HepG2 (cell line): ENCODE results near the gene SPIN1. TPM values are rescaled to one million over a fixed set of nuclear protein-coding genes. Genes with fewer than 3 reads are reported as not detected.

ENCODE experiments used
- ARID5B ChIP-seq: IDR thresholded peaks from 2 replicates; pipeline ENCODE4 v1.4.0; 2020; ENCODE audit warnings: mild to moderate bottlenecking, missing genetic modification reagents
- FOXK1 ChIP-seq: sonication (generic); formaldehyde crosslinking; IDR thresholded peaks from 2 replicates; pipeline ENCODE4 v1.4.0; 2020; ENCODE audit warnings: low read depth, missing genetic modification reagents, borderline replicate concordance
- FOXO1 ChIP-seq: sonication (generic); formaldehyde crosslinking; IDR thresholded peaks from 2 replicates; pipeline ENCODE4 v1.4.0; 2020; ENCODE audit warnings: missing genetic modification reagents
- GABPB1 ChIP-seq: IDR thresholded peaks from 2 replicates; pipeline ENCODE4 v1.6.1; 2016; ENCODE audit warnings: mild to moderate bottlenecking, missing genetic modification reagents, moderate library complexity, missing compliant biosample characterization
- GATAD1 ChIP-seq: IDR thresholded peaks from 2 replicates; pipeline ENCODE4 v1.6.1; 2016; ENCODE audit warnings: missing genetic modification reagents, missing compliant biosample characterization
- KDM2A ChIP-seq: sonication (generic); formaldehyde crosslinking; IDR thresholded peaks from 2 replicates; pipeline ENCODE4 v1.4.0; 2020; ENCODE audit warnings: low read depth, missing genetic modification reagents, borderline replicate concordance
- KLF16 ChIP-seq, 2 experiments: sonication (generic) in 1 of 2; formaldehyde crosslinking in 1 of 2; IDR thresholded peaks; 2 replicates each; pipeline versions ENCODE4 v1.6.1 to v1.8.0; 2016 to 2023; ENCODE audit warnings: missing genetic modification reagents in 2 of 2, missing compliant biosample characterization in 1 of 2
- KLF9 ChIP-seq: IDR thresholded peaks from 2 replicates; pipeline ENCODE4 v1.6.1; 2016; ENCODE audit warnings: low read depth
- KMT2B ChIP-seq: IDR thresholded peaks from 2 replicates; pipeline ENCODE4 v1.6.1; 2016; ENCODE audit warnings: missing genetic modification reagents, missing compliant biosample characterization
- MIER3 ChIP-seq: IDR thresholded peaks from 2 replicates; pipeline ENCODE4 v1.6.1; 2016; ENCODE audit warnings: missing compliant biosample characterization, borderline replicate concordance
- NFIC ChIP-seq: IDR thresholded peaks from 2 replicates; pipeline ENCODE4 v1.6.1; 2012; ENCODE audit warnings: mild to moderate bottlenecking, low read length, inconsistent platforms
- NR2F6 ChIP-seq, 2 experiments: IDR thresholded peaks; 2 replicates each; pipeline ENCODE4 v1.6.1; 2016; ENCODE audit warnings: antibody characterized with exemption in 1 of 2, mild to moderate bottlenecking in 1 of 2
- TFDP2 ChIP-seq: sonication (generic); formaldehyde crosslinking; IDR thresholded peaks from 2 replicates; pipeline ENCODE4 v1.4.0; 2020; ENCODE audit warnings: missing genetic modification reagents
- THAP7 ChIP-seq: sonication (generic); formaldehyde crosslinking; IDR thresholded peaks from 2 replicates; pipeline ENCODE4 v1.8.1; 2023; ENCODE audit warnings: mild to moderate bottlenecking, missing genetic modification reagents
- TSC22D2 ChIP-seq: sonication (generic); formaldehyde crosslinking; IDR thresholded peaks from 2 replicates; pipeline ENCODE4 v1.5.1; 2020; ENCODE audit warnings: missing genetic modification reagents, mild to moderate bottlenecking, borderline replicate concordance
- U2AF1 ChIP-seq: fragments of 200-400 bp; formaldehyde crosslinking; optimal IDR thresholded peaks from 2 replicates; pipeline ENCODE3; 2017; ENCODE audit warnings: mild to moderate bottlenecking, low read depth, low read length
- ZBTB33 ChIP-seq: sonication (generic); formaldehyde crosslinking; IDR thresholded peaks from 2 replicates; pipeline ENCODE4 v1.4.0; 2020; ENCODE audit warnings: missing genetic modification reagents
- ZMAT5 ChIP-seq: sonication (generic); formaldehyde crosslinking; IDR thresholded peaks from 2 replicates; pipeline ENCODE4 v1.5.0; 2020; ENCODE audit warnings: mild to moderate bottlenecking, low read depth, missing genetic modification reagents, borderline replicate concordance
- polyA plus RNA-seq, 8 experiments: library from polyadenylated mRNA; depleted of rRNA in 3 of 8; stranded (reverse) in 7 of 8; unstranded in 1 of 8; fragments of >200 nt; fragmentation: Illumina TruSeq in 4 of 8; extraction: Trizol in 4 of 8; gene quantifications; 2 replicates each; pipeline versions ENCODE4 v1.2.1 to v1.2.3, GENCODE V29; 2011 to 2016; ENCODE audit warnings: low read depth in 4 of 8, missing spikeins in 1 of 8, mixed read lengths in 1 of 8; ENCODE audit not compliant: insufficient read depth in 1 of 8
- total RNA-seq, 5 experiments: library from RNA; depleted of rRNA; stranded (reverse); fragments of >200 nt; fragmentation: Illumina TruSeq; extraction: Trizol; gene quantifications; 2 replicates each; pipeline ENCODE4 v1.2.3, GENCODE V29; 2016; ENCODE audit warnings: low read depth in 1 of 5

SPIN1 gene
- total and polyA plus RNA-seq, 2 of the 13 experiments (the other 11 are each of a cell fraction or from before 2014, with no cell fraction given) = 20.0 to 24.3 TPM

GRCh38 chr9:88388886-88389605 is 802 bp downstream of the SPIN1 start (continued):
- TF ChIP-seq ARID5B (CRISPR knock-in tag) = peak; percentile 38; the same call in 1 of the 2 replicates
- TF ChIP-seq ZMAT5 = no peak
- peak; percentile 40; the same call in 1 of the 2 replicates for TF ChIP-seq FOXK1 (CRISPR knock-in tag)
- peak; percentile 65; the same call in 1 of the 2 replicates for TF ChIP-seq KMT2B (CRISPR knock-in tag)
- 0 out of 2 replicates have a peak, but pooled peaks have one; percentile 7 for TF ChIP-seq TFDP2 (CRISPR knock-in tag)
- TF ChIP-seq NR2F6 (IDR thresholded peaks at IDR 0.05) = no peak
- no peak for TF ChIP-seq NR2F6 (CRISPR knock-in tag; IDR thresholded peaks at IDR 0.05)
- 0 out of 2 replicates have a peak, but pooled peaks have one; percentile 12 for TF ChIP-seq GATAD1 (CRISPR knock-in tag)
- no peak for TF ChIP-seq ZBTB33 (CRISPR knock-in tag)
- TF ChIP-seq KLF9 (CRISPR knock-in tag) = no peak
- TF ChIP-seq KDM2A = peak; percentile 84
- TF ChIP-seq GABPB1 = peak; percentile 62; the same call in 1 of the 2 replicates
- TF ChIP-seq NFIC = no peak
- no peak for TF ChIP-seq TSC22D2 (CRISPR knock-in tag)
- TF ChIP-seq U2AF1 = no peak
- peak; percentile 38; the same call in 1 of the 2 replicates for TF ChIP-seq FOXO1 (CRISPR knock-in tag)
- no peak for TF ChIP-seq MIER3 (CRISPR knock-in tag)
- TF ChIP-seq THAP7 (CRISPR knock-in tag) = no peak
- peak in 1 of 2 experiments; percentile 44; a peak in 2 of 4 replicates for TF ChIP-seq KLF16 (CRISPR knock-in tag; IDR thresholded peaks at IDR 0.05)
